Endothelial cell of umbilical vein (primary cell): ENCODE data around the gene THOP1. TPM values are rescaled to one million over a fixed set of nuclear protein-coding genes. Genes with fewer than 3 reads are reported as not detected.

Source experiments
- BruUV-seq: library from RNA; stranded (reverse); fragments of 400-500 nt; replicated peaks from 2 replicates; lab custom pipeline; 2021; lab: Mats Ljungman, UMichigan
- CTCF ChIA-PET: fragments of 300-600, 350-600 bp; sonication (Branson Sonifier 250); formaldehyde crosslinking; loops from one replicate; lab custom pipeline; 2021; ENCODE audit warnings: antibody characterized with exemption, inconsistent platforms; lab: Charles Lee
- POLR2A ChIA-PET: fragments of 300-600, 350-600 bp; sonication (Branson Sonifier 250); formaldehyde crosslinking; loops from one replicate; lab custom pipeline; 2021; ENCODE audit warnings: antibody characterized with exemption, inconsistent platforms; lab: Charles Lee
- DNase-seq: peaks from one replicate; pipeline ENCODE4 v3.0.0-alpha.2; 2011; ENCODE audit warnings: low read depth, low spot score
- FAIRE-seq: peaks from 2 replicates; lab custom pipeline; 2011; peaks lifted over from hg19 to GRCh38; lab: Jason Lieb, UNC
- H2AFZ ChIP-seq: 2 replicates; pipeline ENCODE4 v1.6.0; 2012; ENCODE audit warnings: low read depth, low read length, control low read depth, inconsistent platforms
- H3K27ac ChIP-seq: 2 replicates; pipeline ENCODE4 v1.5.1; 2011; ENCODE audit warnings: low read depth, mild to moderate bottlenecking, control low read depth, low read length, moderate library complexity; ENCODE audit not compliant: insufficient read depth
- H3K27me3 ChIP-seq, 2 experiments: 2 replicates each; pipeline versions ENCODE4 v1.6.0 to v1.6.1; 2011; ENCODE audit warnings: low read length in 2 of 2, mixed read lengths in 1 of 2; ENCODE audit not compliant: control insufficient read depth in 2 of 2, insufficient read depth in 2 of 2
- H3K36me3 ChIP-seq, 2 experiments: 2 replicates in 1 of 2; 3 replicates in 1 of 2; pipeline ENCODE4 v1.5.1; 2011; ENCODE audit warnings: low read length in 2 of 2, mild to moderate bottlenecking in 1 of 2, moderate library complexity in 1 of 2; ENCODE audit not compliant: control insufficient read depth in 2 of 2, insufficient read depth in 2 of 2; ENCODE audit errors: extremely low read depth in 1 of 2
- H3K4me1 ChIP-seq: 3 replicates; pipeline ENCODE4 v1.5.1; 2011; ENCODE audit warnings: mild to moderate bottlenecking, low read length; ENCODE audit not compliant: control insufficient read depth, insufficient read depth; ENCODE audit errors: extremely low read depth
- H3K4me2 ChIP-seq: 2 replicates; pipeline ENCODE4 v1.6.1; 2011; ENCODE audit warnings: low read length, control low read depth, mixed read lengths; ENCODE audit not compliant: insufficient read depth
- H3K4me3 ChIP-seq, 3 experiments: fragments of 200-600 bp in 1 of 3; sonication (generic), shearing (Covaris generic) in 1 of 3; replicated peaks in 1 of 3; 2 replicates each; pipeline ENCODE4 v1.5.1; 2011 to 2016; ENCODE audit warnings: control low read depth in 3 of 3, low read length in 3 of 3, mild to moderate bottlenecking in 2 of 3, inconsistent platforms in 1 of 3, low read depth in 1 of 3, moderate library complexity in 1 of 3; ENCODE audit not compliant: insufficient read depth in 1 of 3
- H3K79me2 ChIP-seq: 2 replicates; pipeline ENCODE4 v1.6.0; 2012; ENCODE audit warnings: low read length, inconsistent platforms; ENCODE audit not compliant: control insufficient read depth, insufficient read depth
- H3K9ac ChIP-seq: replicated peaks from 2 replicates; pipeline ENCODE3; 2011; ENCODE audit warnings: low read length, control low read depth; ENCODE audit not compliant: insufficient read depth; ENCODE audit errors: extremely low read depth
- H3K9me1 ChIP-seq: replicated peaks from 3 replicates; pipeline ENCODE4 v1.6.0; 2011; ENCODE audit warnings: mild to moderate bottlenecking, low read length; ENCODE audit not compliant: control insufficient read depth, insufficient read depth; ENCODE audit errors: extremely low read depth
- H3K9me3 ChIP-seq: replicated peaks from 2 replicates; pipeline ENCODE4 v1.5.1; 2012; ENCODE audit warnings: low read length, inconsistent platforms; ENCODE audit not compliant: control insufficient read depth, insufficient read depth
- H4K20me1 ChIP-seq: replicated peaks from 2 replicates; pipeline ENCODE3; 2011; ENCODE audit warnings: mild to moderate bottlenecking, low read length; ENCODE audit not compliant: control insufficient read depth, insufficient read depth; ENCODE audit errors: extremely low read depth
- CTCF ChIP-seq, 2 donors: IDR thresholded peaks; 1 replicate in 1 of 2; 2 replicates in 1 of 2; pipeline ENCODE4 v1.5.1; 2011; ENCODE audit warnings: low read length in 2 of 2, mild to moderate bottlenecking in 2 of 2, moderate library complexity in 2 of 2, control low read depth in 1 of 2, inconsistent platforms in 1 of 2, low read depth in 1 of 2; ENCODE audit not compliant: insufficient read depth in 1 of 2; ENCODE audit errors: extremely low read depth in 1 of 2
- EZH2 ChIP-seq: IDR thresholded peaks from 2 replicates; pipeline ENCODE4 v1.6.1; 2012; ENCODE audit warnings: borderline replicate concordance, low read depth, mild to moderate bottlenecking, moderate library complexity, low read length, inconsistent platforms; ENCODE audit not compliant: severe bottlenecking
- FOS ChIP-seq: IDR thresholded peaks from 2 replicates; pipeline ENCODE4 v1.6.1; 2011; ENCODE audit warnings: mild to moderate bottlenecking, low read length, moderate library complexity, borderline replicate concordance; ENCODE audit not compliant: insufficient read depth
- GATA2 ChIP-seq: IDR thresholded peaks from 2 replicates; pipeline ENCODE4 v1.7.0; 2011; ENCODE audit warnings: low read depth, mild to moderate bottlenecking, moderate library complexity, mixed read lengths, low read length; ENCODE audit not compliant: insufficient read length, insufficient read depth
- JUN ChIP-seq: IDR thresholded peaks from 2 replicates; pipeline ENCODE4 v1.6.1; 2011; ENCODE audit warnings: borderline replicate concordance, low read depth; ENCODE audit not compliant: insufficient read length, insufficient read depth
- MAX ChIP-seq: IDR thresholded peaks from 2 replicates; pipeline ENCODE4 v1.6.1; 2011; ENCODE audit not compliant: insufficient read depth, insufficient read length
- MYC ChIP-seq: IDR thresholded peaks from one replicate; pipeline ENCODE4 v1.6.1; 2011; ENCODE audit warnings: mild to moderate bottlenecking, low read depth, low read length
- POLR2A ChIP-seq: IDR thresholded peaks from 2 replicates; pipeline ENCODE4 v1.6.1; 2012; ENCODE audit warnings: low read depth, mild to moderate bottlenecking, control low read depth, low read length
- POLR2AphosphoS5 ChIP-seq: IDR thresholded peaks from 2 replicates; pipeline ENCODE4 v1.6.1; 2012; ENCODE audit warnings: low read depth, mild to moderate bottlenecking, control low read depth, low read length, moderate library complexity; ENCODE audit not compliant: insufficient read depth
- dilution Hi-C: fragments of 300-500 bp; cut with MboI; formaldehyde crosslinking; loops from one replicate; pipeline ENCODE4 v1.15.0; 2019; ENCODE audit warnings: low sequenced_read_pairs; ENCODE audit not compliant: extremely low pct_ligation_motif_present
- intact Hi-C: fragments of 100-400 bp; cut with micrococcal nuclease; formaldehyde crosslinking; loops from one replicate; pipeline ENCODE4 v1.10.0; 2022
- polyA plus RNA-seq, 4 experiments: library from polyadenylated mRNA; depleted of rRNA in 3 of 4; stranded (reverse) in 3 of 4; unstranded in 1 of 4; fragments of >200 nt; gene quantifications; 2 replicates each; pipeline versions ENCODE4 v1.2.1 to v1.2.3, GENCODE V29; 2011 to 2012; ENCODE audit warnings: missing spikeins in 1 of 4
- total RNA-seq: library from RNA; stranded (reverse); gene quantifications from 2 replicates; pipeline ENCODE4 v1.2.3, GENCODE V29; 2021

Gene THOP1
- total and polyA plus RNA-seq, 2 donors (not counting 3 experiments of a cell fraction or from before 2014, with no cell fraction given) = 88.0 to 115 TPM

DNA sequence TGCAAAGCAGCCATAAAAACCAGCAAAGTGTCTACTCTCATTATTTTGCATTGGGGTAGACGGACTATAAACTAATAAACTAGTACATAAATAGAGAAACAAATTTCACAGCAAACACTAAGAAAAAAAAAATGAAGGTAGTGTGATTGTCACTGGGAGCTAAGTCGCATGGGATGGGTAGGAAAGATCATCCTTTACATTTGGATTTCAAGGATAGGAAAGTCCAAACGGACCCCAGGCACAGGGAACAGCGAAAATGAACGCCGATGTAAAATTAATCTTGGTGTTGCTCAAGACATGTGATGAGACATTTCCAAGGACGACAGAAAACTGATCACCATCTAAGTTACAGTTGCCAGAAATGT is 1.5 kb upstream of the THOP1 start:
- H3K4me2 ChIP-seq = peak overlapping the region; percentile 69
- no peaks in the 10 kb centered on the region for H4K20me1 ChIP-seq
- peaks cover 69% of the 10 kb centered on the region for H3K79me2 ChIP-seq
- no peaks in the 10 kb centered on the region for H3K27me3 ChIP-seq
- no peaks in the 10 kb centered on the region for H3K36me3 ChIP-seq
- peaks cover 24% of the 10 kb centered on the region for H3K4me1 ChIP-seq
- H3K9me3 ChIP-seq = no peaks in the 10 kb centered on the region
- peak overlapping the region; percentile 61 for H2AFZ ChIP-seq
- H3K9ac ChIP-seq = no peak overlapping the region
- H3K4me3 ChIP-seq = peak overlapping the region in 1 of 3 experiments; percentile 2
- dilution Hi-C loops = no loop called here
- no peak for TF ChIP-seq EZH2
- intact Hi-C loops = loop anchor here (2.0 kb wide), 1 partner anchor 35 kb away; the partner anchor contains the start of gene ZNF554
- no peak for DNase-seq
- BruUV-seq = no TSS peak
- no peaks in the 10 kb centered on the region for H3K9me1 ChIP-seq
- ChIA-PET POLR2A (interaction anchor here (0.6 kb wide), 1 partner anchor 48 kb away, joined by 8 read pairs; no protein-coding TSS in a partner anchor), CTCF (interaction anchor here (0.8 to 1.1 kb wide), 2 partner anchors 57 to 147 kb away, joined by 4 read pairs; partner anchors contain the start of gene ZNF555)
- FAIRE-seq = no peak
- peak overlapping the region; percentile 63 for H3K27ac ChIP-seq

DNA sequence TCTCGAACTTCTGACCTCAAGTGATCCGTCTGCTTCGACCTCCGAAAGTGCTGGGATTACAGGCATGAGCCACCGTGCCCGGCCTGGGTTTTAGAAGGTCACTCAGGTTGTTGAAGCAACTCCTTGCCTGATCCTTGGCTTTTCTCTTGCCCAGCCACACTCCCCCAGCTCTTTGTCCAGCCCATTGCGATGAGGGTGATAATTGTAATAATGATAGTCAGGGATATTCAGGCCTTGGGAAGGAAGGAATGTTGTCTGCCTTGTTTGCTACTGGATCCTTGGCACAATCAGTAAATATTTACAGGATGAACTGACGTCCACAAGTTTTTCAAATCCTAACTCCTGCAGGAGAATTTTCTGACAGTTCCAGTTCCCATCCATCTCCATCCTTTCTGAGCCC is 1.8 kb downstream of the THOP1 start:
- Histone ChIP-seq H3K4me1 (peaks cover 15% of the 10 kb centered on the region), H2AFZ (no peak overlapping the region), H3K9ac (no peak overlapping the region), H3K27me3 (no peaks in the 10 kb centered on the region), H3K4me3 (no peak overlapping the region), H3K4me2 (no peak overlapping the region), H3K9me3 (no peaks in the 10 kb centered on the region), H4K20me1 (no peaks in the 10 kb centered on the region), H3K9me1 (no peaks in the 10 kb centered on the region), H3K79me2 (peaks cover 44% of the 10 kb centered on the region), H3K27ac (no peak overlapping the region), H3K36me3 (peaks cover 0 to 7% of the 10 kb centered on the region in 2 experiments)
- TF ChIP-seq POLR2AphosphoS5 = no peak
- TF ChIP-seq POLR2A = no peak
- TF ChIP-seq EZH2 = no peak
- TF ChIP-seq CTCF (IDR thresholded peaks at IDR 0.05; ENCODE audit: extremely low read depth in 1 of 2, insufficient read depth in 1 of 2, low read depth in 1 of 2, low read length in 2 of 2) = no peak
- no peak for TF ChIP-seq GATA2
- no peak for TF ChIP-seq MYC
- no peak for TF ChIP-seq JUN
- TF ChIP-seq FOS = no peak
- TF ChIP-seq MAX = no peak
- intact Hi-C loops = no loop called here
- BruUV-seq = no TSS peak
- dilution Hi-C loops = no loop called here
- ChIA-PET CTCF (interaction anchor here (2.0 kb wide), 1 partner anchor 100 kb away, joined by 4 read pairs; no protein-coding TSS in a partner anchor), POLR2A (interaction anchor here (0.8 kb wide), 1 partner anchor 12 kb away, joined by 8 read pairs; no protein-coding TSS in a partner anchor)
- no peak for DNase-seq
- FAIRE-seq = no peak
